HepG2 (cell line): Measurements from ENCODE around the gene ZACN. TPM values are rescaled to one million over a fixed set of nuclear protein-coding genes. Genes with fewer than 3 reads are reported as not detected.

Experiments
- ATAC-seq: fragments of 200-7000 bp; cut with Tn5 transposase; 3 replicates; pipeline ENCODE4 v1.9.1; 2020; ENCODE audit warnings: mild to moderate bottlenecking, moderate library complexity
- BruUV-seq: library from RNA; stranded (reverse); fragments of 400-500 nt; replicated peaks from 2 replicates; lab custom pipeline; 2021; lab: Mats Ljungman, UMichigan
- CTCF ChIA-PET: fragments of 300-600 bp; formaldehyde crosslinking; extraction: SDS; loops from one replicate; lab custom pipeline; 2021; ENCODE audit warnings: low total read pairs, inconsistent platforms, low intra/inter-chr PET ratio; lab: Yijun Ruan, JAX
- POLR2A ChIA-PET: fragments of 350-600 bp; sonication (Branson Sonifier 250); formaldehyde crosslinking; loops from one replicate; lab custom pipeline; 2020; ENCODE audit warnings: antibody characterized with exemption, inconsistent platforms; lab: Yijun Ruan, JAX
- DNase-seq: peaks from one replicate; pipeline ENCODE4 v3.0.0-alpha.2; 2015; ENCODE audit warnings: low spot score
- FAIRE-seq: peaks from 3 replicates; lab custom pipeline; 2011; peaks lifted over from hg19 to GRCh38; lab: Jason Lieb, UNC
- H2AFZ ChIP-seq: one replicate; pipeline ENCODE4 v1.6.1; 2011; ENCODE audit warnings: low read length, inconsistent platforms
- H3K27ac ChIP-seq: fragments of 300-600 bp; 3 replicates; pipeline ENCODE4 v1.8.0; 2011; ENCODE audit warnings: mixed run types, mild to moderate bottlenecking, mixed read lengths, low read length, inconsistent platforms; ENCODE audit not compliant: insufficient read depth; ENCODE audit errors: extremely low read length
- H3K27me3 ChIP-seq, 2 experiments: fragments of 200-600 bp in 1 of 2; 2 replicates in 1 of 2; 3 replicates in 1 of 2; pipeline versions ENCODE4 v1.6.0 to v1.8.0; 2011; ENCODE audit warnings: low read length in 2 of 2, mild to moderate bottlenecking in 2 of 2, moderate library complexity in 2 of 2, inconsistent platforms in 1 of 2; ENCODE audit not compliant: insufficient read depth in 2 of 2, control insufficient read depth in 1 of 2
- H3K36me3 ChIP-seq, 2 experiments: fragments of 200-600 bp in 1 of 2; replicated peaks in 1 of 2; 2 replicates in 1 of 2; 3 replicates in 1 of 2; pipeline versions ENCODE4 v1.5.1 to v1.8.0; 2011; ENCODE audit warnings: low read length in 2 of 2, inconsistent platforms in 1 of 2; ENCODE audit not compliant: insufficient read depth in 2 of 2, control insufficient read depth in 1 of 2
- H3K4me1 ChIP-seq: 2 replicates; pipeline ENCODE4 v1.5.1; 2012; ENCODE audit warnings: low read length, inconsistent platforms; ENCODE audit not compliant: insufficient read depth
- H3K4me2 ChIP-seq: 2 replicates; pipeline ENCODE4 v1.6.0; 2011; ENCODE audit warnings: low read depth, low read length, inconsistent platforms
- H3K4me3 ChIP-seq, 3 experiments: fragments of 200-600 bp in 1 of 3; sonication (generic), shearing (Covaris generic) in 1 of 3; replicated peaks in 1 of 3; 2 replicates each; pipeline ENCODE4 v1.5.1; 2011 to 2016; ENCODE audit warnings: low read length in 3 of 3, inconsistent platforms in 2 of 3, low read depth in 2 of 3, mild to moderate bottlenecking in 2 of 3, control low read depth in 1 of 3, mixed read lengths in 1 of 3; ENCODE audit not compliant: insufficient read depth in 1 of 3
- H3K79me2 ChIP-seq: one replicate; pipeline ENCODE4 v1.6.1; 2011; ENCODE audit warnings: low read length, inconsistent platforms; ENCODE audit not compliant: insufficient read depth
- H3K9ac ChIP-seq: 2 replicates; pipeline ENCODE4 v1.6.0; 2011; ENCODE audit warnings: mild to moderate bottlenecking, low read depth, low read length, inconsistent platforms; ENCODE audit not compliant: insufficient read depth
- H3K9me3 ChIP-seq: 2 replicates; pipeline ENCODE4 v1.5.1; 2012; ENCODE audit warnings: mild to moderate bottlenecking, low read length
- H4K20me1 ChIP-seq: 2 replicates; pipeline ENCODE4 v1.6.0; 2011; ENCODE audit warnings: inconsistent platforms, mild to moderate bottlenecking, low read length, moderate library complexity; ENCODE audit not compliant: insufficient read depth
- STAG1 ChIP-seq: sonication (generic); formaldehyde crosslinking; IDR thresholded peaks from 2 replicates; pipeline ENCODE4 v1.4.0; 2020; ENCODE audit warnings: missing genetic modification reagents
- ZNF598 ChIP-seq: sonication (generic); formaldehyde crosslinking; IDR thresholded peaks from 2 replicates; pipeline ENCODE4 v1.5.1; 2020; ENCODE audit warnings: mild to moderate bottlenecking, missing genetic modification reagents, borderline replicate concordance
- WGBS: methylation state at CpG from one replicate; pipeline ENCODE4 v1.1.6; 2017; ENCODE audit warnings: low lambda C conversion rate; 5-methylcytosine and 5-hydroxymethylcytosine counted together
- in situ Hi-C: cut with HindIII; loops from 2 replicates; pipeline ENCODE4 v1.10.0; 2017; ENCODE audit warnings: low pct_unique_long_range_greater_than_20kb; ENCODE audit not compliant: extremely low pct_ligation_motif_present
- intact Hi-C: fragments of 100-400 bp; cut with micrococcal nuclease; formaldehyde crosslinking; loops from one replicate; pipeline ENCODE4 v1.10.0; 2022; ENCODE audit not compliant: unreplicated experiment
- polyA plus RNA-seq, 8 experiments: library from polyadenylated mRNA; depleted of rRNA in 3 of 8; stranded (reverse) in 7 of 8; unstranded in 1 of 8; fragments of >200 nt; fragmentation: Illumina TruSeq in 4 of 8; extraction: Trizol in 4 of 8; gene quantifications; 2 replicates each; pipeline versions ENCODE4 v1.2.1 to v1.2.3, GENCODE V29; 2011 to 2016; ENCODE audit warnings: low read depth in 4 of 8, missing spikeins in 1 of 8, mixed read lengths in 1 of 8; ENCODE audit not compliant: insufficient read depth in 1 of 8
- total RNA-seq, 5 experiments: library from RNA; depleted of rRNA; stranded (reverse); fragments of >200 nt; fragmentation: Illumina TruSeq; extraction: Trizol; gene quantifications; 2 replicates each; pipeline ENCODE4 v1.2.3, GENCODE V29; 2016; ENCODE audit warnings: low read depth in 1 of 5
- TF ChIP-seq, protein P1 (sequence below): sonication (generic); formaldehyde crosslinking; IDR thresholded peaks from 2 replicates; pipeline ENCODE4 v1.5.0; 2020; ENCODE audit warnings: mild to moderate bottlenecking, missing genetic modification reagents, moderate library complexity

Gene ZACN
- total and polyA plus RNA-seq, 2 of the 13 experiments (the other 11 are each of a cell fraction or from before 2014, with no cell fraction given), result 0.11 to 0.15 TPM

DNA sequence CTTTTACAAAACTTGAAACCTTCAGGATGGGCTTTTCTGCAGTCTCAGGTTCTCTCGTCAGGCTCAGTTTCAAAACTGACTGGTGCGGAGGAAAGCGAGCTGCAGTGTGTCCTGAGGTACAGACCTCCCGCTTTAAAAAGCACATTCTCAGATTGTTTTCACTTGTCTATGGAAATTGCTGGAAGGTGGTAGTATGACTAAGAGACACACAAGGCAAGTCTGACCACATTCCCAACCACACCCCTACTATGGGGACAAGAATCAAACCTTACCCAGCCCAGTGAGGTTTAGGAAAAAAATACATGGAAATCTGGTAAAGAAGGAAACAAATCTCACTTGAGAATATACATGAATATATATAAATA is 24.9 kb upstream of the ZACN start:
- WGBS, result 100% methylated on average over 4 of the region's 4 CpGs
- Histone ChIP-seq H3K4me1 (no peaks in the 10 kb centered on the region), H3K36me3 (peaks cover 39 to 87% of the 10 kb centered on the region in 2 experiments), H3K27me3 (no peaks in the 10 kb centered on the region), H3K79me2 (no peaks in the 10 kb centered on the region), H3K9me3 (no peaks in the 10 kb centered on the region), H3K4me2 (no peak overlapping the region), H3K9ac (no peak overlapping the region), H4K20me1 (no peaks in the 10 kb centered on the region; the same call in 1 of the 2 replicates), H3K27ac (no peak overlapping the region), H2AFZ (no peak overlapping the region), H3K4me3 (no peak overlapping the region)
- TF ChIP-seq STAG1 (CRISPR knock-in tag), result no peak
- in situ Hi-C loops (no loop called here), intact Hi-C loops (no loop called here)
- ATAC-seq (no peak), FAIRE-seq (no peak), DNase-seq (no peak)
- ChIA-PET POLR2A (no interaction called here), CTCF (no interaction called here)
- no TSS peak for BruUV-seq

DNA sequence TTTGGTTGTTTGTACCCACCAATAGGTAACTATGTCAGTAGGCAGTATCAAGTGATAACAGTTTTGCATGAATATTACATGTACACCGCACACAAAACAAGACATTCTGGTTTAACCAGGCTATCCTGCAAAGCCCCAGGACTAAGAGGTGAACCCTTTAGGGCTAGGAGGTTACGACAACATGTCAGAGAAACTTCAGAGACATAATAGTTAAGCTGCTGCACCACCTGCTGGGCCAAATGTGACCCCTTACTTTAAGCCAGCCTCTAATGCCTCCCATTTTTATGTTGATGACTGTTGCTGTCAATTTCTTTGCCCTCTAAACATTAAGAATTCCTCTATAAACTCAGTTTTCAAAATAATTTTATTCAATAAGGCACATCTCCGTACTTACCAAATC is 22.1 kb upstream of the ZACN start:
- Histone ChIP-seq H2AFZ (no peak overlapping the region), H3K79me2 (no peaks in the 10 kb centered on the region), H3K9me3 (no peaks in the 10 kb centered on the region), H4K20me1 (no peaks in the 10 kb centered on the region; the same call in 1 of the 2 replicates), H3K4me2 (no peak overlapping the region), H3K4me3 (no peak overlapping the region), H3K27me3 (no peaks in the 10 kb centered on the region), H3K36me3 (peaks cover 39 to 86% of the 10 kb centered on the region in 2 experiments), H3K4me1 (no peaks in the 10 kb centered on the region), H3K27ac (no peak overlapping the region), H3K9ac (no peak overlapping the region)
- intact Hi-C loops, result loop anchor here (2.0 kb wide), 1 partner anchor 42 kb away; no protein-coding TSS in a partner anchor
- WGBS, result 100% methylated on average over 3 of the region's 3 CpGs
- DNase-seq (no peak), FAIRE-seq (no peak), ATAC-seq (peak; percentile 56; the same call in 2 of the 3 replicates)
- CTCF ChIA-PET, result interaction anchor here (1.8 kb wide), 1 partner anchor 42 kb away, joined by 7 read pairs; no protein-coding TSS in a partner anchor
- TF ChIP-seq ZNF598 (CRISPR knock-in tag) (no peak), STAG1 (CRISPR knock-in tag) (peak; percentile 33; the same call in 1 of the 2 replicates)
- TF ChIP-seq, protein P1, sequence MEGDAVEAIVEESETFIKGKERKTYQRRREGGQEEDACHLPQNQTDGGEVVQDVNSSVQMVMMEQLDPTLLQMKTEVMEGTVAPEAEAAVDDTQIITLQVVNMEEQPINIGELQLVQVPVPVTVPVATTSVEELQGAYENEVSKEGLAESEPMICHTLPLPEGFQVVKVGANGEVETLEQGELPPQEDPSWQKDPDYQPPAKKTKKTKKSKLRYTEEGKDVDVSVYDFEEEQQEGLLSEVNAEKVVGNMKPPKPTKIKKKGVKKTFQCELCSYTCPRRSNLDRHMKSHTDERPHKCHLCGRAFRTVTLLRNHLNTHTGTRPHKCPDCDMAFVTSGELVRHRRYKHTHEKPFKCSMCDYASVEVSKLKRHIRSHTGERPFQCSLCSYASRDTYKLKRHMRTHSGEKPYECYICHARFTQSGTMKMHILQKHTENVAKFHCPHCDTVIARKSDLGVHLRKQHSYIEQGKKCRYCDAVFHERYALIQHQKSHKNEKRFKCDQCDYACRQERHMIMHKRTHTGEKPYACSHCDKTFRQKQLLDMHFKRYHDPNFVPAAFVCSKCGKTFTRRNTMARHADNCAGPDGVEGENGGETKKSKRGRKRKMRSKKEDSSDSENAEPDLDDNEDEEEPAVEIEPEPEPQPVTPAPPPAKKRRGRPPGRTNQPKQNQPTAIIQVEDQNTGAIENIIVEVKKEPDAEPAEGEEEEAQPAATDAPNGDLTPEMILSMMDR, result peak; percentile 27
- in situ Hi-C loops, result no loop called here
- POLR2A ChIA-PET, result no interaction called here
- no TSS peak for BruUV-seq
